HEK293 (cell line): ENCODE data around the gene GEMIN7.

Experiments used
- CTCF ChIP-seq: fragments of 450-650 bp; formaldehyde crosslinking; IDR thresholded peaks from 2 replicates; pipeline ENCODE4 v1.5.1; 2016; ENCODE audit warnings: missing biosample characterization, missing genetic modification characterization
- HOXA7 ChIP-seq: sonication (generic); formaldehyde crosslinking; IDR thresholded peaks from 2 replicates; pipeline ENCODE4 v1.8.1; 2022; ENCODE audit warnings: missing genetic modification reagents, borderline replicate concordance
- KLF17 ChIP-seq: fragments of 450-650 bp; formaldehyde crosslinking; IDR thresholded peaks from 2 replicates; pipeline ENCODE4 v1.5.1; 2016; ENCODE audit warnings: missing biosample characterization, missing genetic modification characterization
- MYNN ChIP-seq: fragments of 450-650 bp; formaldehyde crosslinking; IDR thresholded peaks from 2 replicates; pipeline ENCODE4 v1.5.1; 2016; ENCODE audit warnings: missing biosample characterization, missing genetic modification characterization, borderline replicate concordance
- ZBTB7A ChIP-seq: fragments of 450-650 bp; formaldehyde crosslinking; IDR thresholded peaks from 2 replicates; pipeline ENCODE4 v1.5.1; 2016; ENCODE audit warnings: low read depth, missing biosample characterization, missing genetic modification characterization
- ZNF175 ChIP-seq: fragments of 450-650 bp; formaldehyde crosslinking; IDR thresholded peaks from 2 replicates; pipeline ENCODE4 v1.5.1; 2016; ENCODE audit warnings: missing biosample characterization, missing genetic modification characterization
- ZNF558 ChIP-seq: fragments of 450-650 bp; formaldehyde crosslinking; IDR thresholded peaks from 2 replicates; pipeline ENCODE4 v1.5.1; 2016; ENCODE audit warnings: missing biosample characterization, missing genetic modification characterization
- ZNF830 ChIP-seq: fragments of 450-650 bp; IDR thresholded peaks from 2 replicates; pipeline ENCODE4 v1.5.0; 2018; ENCODE audit warnings: missing biosample characterization, missing genetic modification characterization, low read depth, mild to moderate bottlenecking, moderate library complexity

GRCh38 chr19:45101806-45102205 is 22.7 kb downstream of the GEMIN7 start:
- TF ChIP-seq ZBTB7A (tag by site-specific recombination) (no peak), CTCF (no peak), HOXA7 (CRISPR knock-in tag) (no peak), MYNN (tag by site-specific recombination) (no peak), ZNF175 (tag by site-specific recombination) (no peak), ZNF830 (tag by site-specific recombination) (no peak), ZNF558 (tag by site-specific recombination) (no peak), KLF17 (tag by site-specific recombination) (no peak)
